HEK293 (cell line): ENCODE results near the gene TCERG1L.

ENCODE experiments used
- KLF16 ChIP-seq: fragments of 450-650 bp; formaldehyde crosslinking; IDR thresholded peaks from 2 replicates; pipeline ENCODE4 v1.5.1; 2017; ENCODE audit warnings: missing biosample characterization, missing genetic modification characterization
- MYNN ChIP-seq: fragments of 450-650 bp; formaldehyde crosslinking; IDR thresholded peaks from 2 replicates; pipeline ENCODE4 v1.5.1; 2016; ENCODE audit warnings: missing biosample characterization, missing genetic modification characterization, borderline replicate concordance
- YY1 ChIP-seq: fragments of 450-650 bp; formaldehyde crosslinking; IDR thresholded peaks from 2 replicates; pipeline ENCODE4 v1.5.1; 2018; ENCODE audit warnings: missing biosample characterization, missing genetic modification characterization
- ZNF10 ChIP-seq: fragments of 450-650 bp; formaldehyde crosslinking; IDR thresholded peaks from 2 replicates; pipeline ENCODE4 v1.5.1; 2017; ENCODE audit warnings: missing biosample characterization, missing genetic modification characterization
- ZNF221 ChIP-seq: fragments of 450-650 bp; formaldehyde crosslinking; IDR thresholded peaks from 2 replicates; pipeline ENCODE4 v1.5.1; 2017; ENCODE audit warnings: missing biosample characterization, missing genetic modification characterization, borderline replicate concordance
- ZNF239 ChIP-seq: fragments of 450-650 bp; formaldehyde crosslinking; IDR thresholded peaks from 2 replicates; pipeline ENCODE4 v1.5.1; 2016; ENCODE audit warnings: missing biosample characterization, missing genetic modification characterization
- ZNF274 ChIP-seq, 2 experiments: fragments of 200-500 bp in 1 of 2; fragments of 450-650 bp in 1 of 2; sonication (Bioruptor generic) in 1 of 2; formaldehyde crosslinking in 1 of 2; IDR thresholded peaks; 2 replicates each; pipeline versions ENCODE4 v1.5.1 to v1.6.1; 2014 to 2016; ENCODE audit warnings: borderline replicate concordance in 1 of 2, inconsistent platforms in 1 of 2, low read length in 1 of 2, missing biosample characterization in 1 of 2, missing genetic modification characterization in 1 of 2
- ZNF521 ChIP-seq: fragments of 450-650 bp; formaldehyde crosslinking; IDR thresholded peaks from 2 replicates; pipeline ENCODE4 v1.5.1; 2017; ENCODE audit warnings: missing biosample characterization, mild to moderate bottlenecking, missing genetic modification characterization
- ZNF585B ChIP-seq: fragments of 450-650 bp; formaldehyde crosslinking; IDR thresholded peaks from 2 replicates; pipeline ENCODE4 v1.5.1; 2016; ENCODE audit warnings: missing biosample characterization, missing genetic modification characterization
- ZNF76 ChIP-seq: fragments of 450-650 bp; formaldehyde crosslinking; IDR thresholded peaks from 2 replicates; pipeline ENCODE4; 2016; ENCODE audit warnings: low read depth, missing biosample characterization, missing genetic modification characterization, borderline replicate concordance
- ZNF785 ChIP-seq: fragments of 450-650 bp; formaldehyde crosslinking; IDR thresholded peaks from 2 replicates; pipeline ENCODE4 v1.5.1; 2016; ENCODE audit warnings: missing biosample characterization, missing genetic modification characterization
- TF ChIP-seq, protein P1 (sequence below): fragments of 450-650 bp; formaldehyde crosslinking; conservative IDR thresholded peaks from 2 replicates; pipeline ENCODE4 v1.5.1; 2016; ENCODE audit warnings: low read depth, missing biosample characterization, missing genetic modification characterization
- TF ChIP-seq, protein P2 (sequence below): fragments of 450-650 bp; formaldehyde crosslinking; IDR thresholded peaks from 2 replicates; pipeline ENCODE4 v1.5.1; 2016; ENCODE audit warnings: missing biosample characterization, missing genetic modification characterization
- TF ChIP-seq, protein P3 (sequence below): fragments of 450-650 bp; formaldehyde crosslinking; IDR thresholded peaks from 2 replicates; pipeline ENCODE4 v1.5.1; 2016; ENCODE audit warnings: missing biosample characterization, missing genetic modification characterization

DNA sequence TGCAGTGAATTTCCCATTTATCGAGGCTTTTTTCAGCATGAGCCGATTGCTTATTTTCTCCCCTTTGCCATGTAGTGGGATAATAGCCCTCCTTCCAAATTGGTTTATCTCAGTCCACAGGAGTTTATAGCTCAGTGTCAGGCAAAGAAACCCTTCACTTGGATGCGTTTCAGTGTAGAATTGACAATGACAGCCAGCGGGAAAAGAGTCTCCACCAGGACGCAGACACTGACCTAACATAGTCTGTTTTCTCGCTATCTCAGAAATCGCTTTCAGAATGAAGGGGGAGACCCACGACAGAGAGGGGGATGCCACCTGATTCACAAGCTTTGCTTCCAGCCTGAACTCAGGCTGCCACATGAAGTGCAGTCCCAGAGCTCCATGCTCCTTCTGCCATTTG is 43.5 kb upstream of the TCERG1L start:
- no peak for TF ChIP-seq ZNF785 (tag by site-specific recombination)
- no peak for TF ChIP-seq ZNF221
- no peak for TF ChIP-seq ZNF76 (tag by site-specific recombination)
- TF ChIP-seq, protein P1, sequence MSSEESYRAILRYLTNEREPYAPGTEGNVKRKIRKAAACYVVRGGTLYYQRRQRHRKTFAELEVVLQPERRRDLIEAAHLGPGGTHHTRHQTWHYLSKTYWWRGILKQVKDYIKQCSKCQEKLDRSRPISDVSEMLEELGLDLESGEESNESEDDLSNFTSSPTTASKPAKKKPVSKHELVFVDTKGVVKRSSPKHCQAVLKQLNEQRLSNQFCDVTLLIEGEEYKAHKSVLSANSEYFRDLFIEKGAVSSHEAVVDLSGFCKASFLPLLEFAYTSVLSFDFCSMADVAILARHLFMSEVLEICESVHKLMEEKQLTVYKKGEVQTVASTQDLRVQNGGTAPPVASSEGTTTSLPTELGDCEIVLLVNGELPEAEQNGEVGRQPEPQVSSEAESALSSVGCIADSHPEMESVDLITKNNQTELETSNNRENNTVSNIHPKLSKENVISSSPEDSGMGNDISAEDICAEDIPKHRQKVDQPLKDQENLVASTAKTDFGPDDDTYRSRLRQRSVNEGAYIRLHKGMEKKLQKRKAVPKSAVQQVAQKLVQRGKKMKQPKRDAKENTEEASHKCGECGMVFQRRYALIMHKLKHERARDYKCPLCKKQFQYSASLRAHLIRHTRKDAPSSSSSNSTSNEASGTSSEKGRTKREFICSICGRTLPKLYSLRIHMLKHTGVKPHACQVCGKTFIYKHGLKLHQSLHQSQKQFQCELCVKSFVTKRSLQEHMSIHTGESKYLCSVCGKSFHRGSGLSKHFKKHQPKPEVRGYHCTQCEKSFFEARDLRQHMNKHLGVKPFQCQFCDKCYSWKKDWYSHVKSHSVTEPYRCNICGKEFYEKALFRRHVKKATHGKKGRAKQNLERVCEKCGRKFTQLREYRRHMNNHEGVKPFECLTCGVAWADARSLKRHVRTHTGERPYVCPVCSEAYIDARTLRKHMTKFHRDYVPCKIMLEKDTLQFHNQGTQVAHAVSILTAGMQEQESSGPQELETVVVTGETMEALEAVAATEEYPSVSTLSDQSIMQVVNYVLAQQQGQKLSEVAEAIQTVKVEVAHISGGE (tag by site-specific recombination): no peak
- TF ChIP-seq, protein P2, sequence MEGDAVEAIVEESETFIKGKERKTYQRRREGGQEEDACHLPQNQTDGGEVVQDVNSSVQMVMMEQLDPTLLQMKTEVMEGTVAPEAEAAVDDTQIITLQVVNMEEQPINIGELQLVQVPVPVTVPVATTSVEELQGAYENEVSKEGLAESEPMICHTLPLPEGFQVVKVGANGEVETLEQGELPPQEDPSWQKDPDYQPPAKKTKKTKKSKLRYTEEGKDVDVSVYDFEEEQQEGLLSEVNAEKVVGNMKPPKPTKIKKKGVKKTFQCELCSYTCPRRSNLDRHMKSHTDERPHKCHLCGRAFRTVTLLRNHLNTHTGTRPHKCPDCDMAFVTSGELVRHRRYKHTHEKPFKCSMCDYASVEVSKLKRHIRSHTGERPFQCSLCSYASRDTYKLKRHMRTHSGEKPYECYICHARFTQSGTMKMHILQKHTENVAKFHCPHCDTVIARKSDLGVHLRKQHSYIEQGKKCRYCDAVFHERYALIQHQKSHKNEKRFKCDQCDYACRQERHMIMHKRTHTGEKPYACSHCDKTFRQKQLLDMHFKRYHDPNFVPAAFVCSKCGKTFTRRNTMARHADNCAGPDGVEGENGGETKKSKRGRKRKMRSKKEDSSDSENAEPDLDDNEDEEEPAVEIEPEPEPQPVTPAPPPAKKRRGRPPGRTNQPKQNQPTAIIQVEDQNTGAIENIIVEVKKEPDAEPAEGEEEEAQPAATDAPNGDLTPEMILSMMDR: no peak
- no peak for TF ChIP-seq ZNF274 (IDR thresholded peaks at IDR 0.05; ENCODE audit: low read length)
- no peak for TF ChIP-seq ZNF274 (tag by site-specific recombination; IDR thresholded peaks at IDR 0.05; ENCODE audit: borderline replicate concordance)
- no peak for TF ChIP-seq YY1 (tag by site-specific recombination)
- TF ChIP-seq ZNF10 (tag by site-specific recombination): no peak
- no peak for TF ChIP-seq ZNF239 (tag by site-specific recombination)
- TF ChIP-seq, protein P3, sequence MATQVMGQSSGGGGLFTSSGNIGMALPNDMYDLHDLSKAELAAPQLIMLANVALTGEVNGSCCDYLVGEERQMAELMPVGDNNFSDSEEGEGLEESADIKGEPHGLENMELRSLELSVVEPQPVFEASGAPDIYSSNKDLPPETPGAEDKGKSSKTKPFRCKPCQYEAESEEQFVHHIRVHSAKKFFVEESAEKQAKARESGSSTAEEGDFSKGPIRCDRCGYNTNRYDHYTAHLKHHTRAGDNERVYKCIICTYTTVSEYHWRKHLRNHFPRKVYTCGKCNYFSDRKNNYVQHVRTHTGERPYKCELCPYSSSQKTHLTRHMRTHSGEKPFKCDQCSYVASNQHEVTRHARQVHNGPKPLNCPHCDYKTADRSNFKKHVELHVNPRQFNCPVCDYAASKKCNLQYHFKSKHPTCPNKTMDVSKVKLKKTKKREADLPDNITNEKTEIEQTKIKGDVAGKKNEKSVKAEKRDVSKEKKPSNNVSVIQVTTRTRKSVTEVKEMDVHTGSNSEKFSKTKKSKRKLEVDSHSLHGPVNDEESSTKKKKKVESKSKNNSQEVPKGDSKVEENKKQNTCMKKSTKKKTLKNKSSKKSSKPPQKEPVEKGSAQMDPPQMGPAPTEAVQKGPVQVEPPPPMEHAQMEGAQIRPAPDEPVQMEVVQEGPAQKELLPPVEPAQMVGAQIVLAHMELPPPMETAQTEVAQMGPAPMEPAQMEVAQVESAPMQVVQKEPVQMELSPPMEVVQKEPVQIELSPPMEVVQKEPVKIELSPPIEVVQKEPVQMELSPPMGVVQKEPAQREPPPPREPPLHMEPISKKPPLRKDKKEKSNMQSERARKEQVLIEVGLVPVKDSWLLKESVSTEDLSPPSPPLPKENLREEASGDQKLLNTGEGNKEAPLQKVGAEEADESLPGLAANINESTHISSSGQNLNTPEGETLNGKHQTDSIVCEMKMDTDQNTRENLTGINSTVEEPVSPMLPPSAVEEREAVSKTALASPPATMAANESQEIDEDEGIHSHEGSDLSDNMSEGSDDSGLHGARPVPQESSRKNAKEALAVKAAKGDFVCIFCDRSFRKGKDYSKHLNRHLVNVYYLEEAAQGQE (tag by site-specific recombination): no peak
- no peak for TF ChIP-seq ZNF585B (tag by site-specific recombination)
- no peak for TF ChIP-seq MYNN (tag by site-specific recombination)
- TF ChIP-seq ZNF521 (tag by site-specific recombination): no peak
- TF ChIP-seq KLF16 (tag by site-specific recombination): no peak
